ENCODE data around the gene CNST.

GRCh38 chr1:246651012-246651695, 84.9 kb downstream of the CNST start:
- no peak for TF ChIP-seq ZNF274 (IDR thresholded peaks at IDR 0.05; ENCODE audit: low read depth, low read length)
- TF ChIP-seq YY1 (IDR thresholded peaks at IDR 0.05; ENCODE audit: insufficient read depth, insufficient read length), result no peak
- TF ChIP-seq SUZ12 (IDR thresholded peaks at IDR 0.05; ENCODE audit: extremely low read depth, insufficient read depth, insufficient read length), result no peak

Measured in NT2/D1 (cell line).